IPS DF 4.7 (cell line): Measurements from ENCODE around the gene RMRP.
"Not testable (repeated sequence)": the region's sequence is repeated elsewhere in the genome, so short reads cannot be mapped to it uniquely, and the experiment has no call there.

Experiments
- DNase-seq: peaks from one replicate; pipeline ENCODE4 v3.0.0-alpha.2; 2013; ENCODE audit warnings: low spot score; ENCODE audit errors: extremely low read depth

The RMRP gene

GRCh38 chr9:35645736-35646135, 12.1 kb downstream of the RMRP start:
- DNase-seq = not testable (repeated sequence)

- no peak for DNase-seq
Observed at GRCh38 chr9:35643046-35643445, 14.8 kb downstream of the RMRP start.

DNA sequence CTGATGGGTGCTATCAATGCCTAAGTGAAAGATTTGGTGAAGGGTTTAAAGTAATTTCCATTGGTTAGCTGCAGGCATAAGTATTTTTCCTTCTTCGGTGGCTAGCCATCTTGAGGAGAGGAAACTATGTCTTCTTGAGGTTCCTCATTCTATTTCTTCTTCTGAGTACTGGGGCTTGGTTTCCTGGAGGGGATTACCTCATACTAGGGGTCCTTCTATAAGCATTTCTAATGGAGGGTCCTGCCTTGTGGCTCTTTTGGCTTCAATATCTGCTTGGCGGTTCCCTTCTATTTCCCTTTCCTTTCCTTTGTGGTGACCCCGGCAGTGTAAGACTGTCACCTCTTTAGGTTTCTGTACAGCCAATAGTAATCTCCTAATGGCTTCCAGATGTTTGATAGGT, 16.3 kb downstream of the RMRP start:
- DNase-seq = not testable (repeated sequence)

DNA sequence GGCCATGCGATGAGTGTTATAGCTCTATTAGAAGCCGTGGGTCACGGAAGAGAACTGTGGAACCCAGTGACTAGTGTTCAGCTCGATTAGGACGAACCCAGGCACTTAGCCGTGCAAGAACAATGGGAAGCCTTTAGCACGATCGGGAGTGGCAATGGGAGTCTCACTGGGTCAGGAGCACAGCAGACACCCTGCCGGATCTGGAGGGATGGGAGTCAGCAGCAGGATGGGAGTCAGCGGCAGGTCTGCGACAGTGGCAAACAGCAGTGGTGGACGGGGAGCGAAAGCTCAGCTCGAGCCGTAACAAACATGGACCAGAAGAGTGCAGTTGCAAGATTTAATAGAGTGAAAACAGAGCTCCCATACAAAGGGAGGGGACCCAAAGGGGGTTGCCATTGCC, 17.4 kb downstream of the RMRP start:
- DNase-seq = not testable (repeated sequence)

DNA sequence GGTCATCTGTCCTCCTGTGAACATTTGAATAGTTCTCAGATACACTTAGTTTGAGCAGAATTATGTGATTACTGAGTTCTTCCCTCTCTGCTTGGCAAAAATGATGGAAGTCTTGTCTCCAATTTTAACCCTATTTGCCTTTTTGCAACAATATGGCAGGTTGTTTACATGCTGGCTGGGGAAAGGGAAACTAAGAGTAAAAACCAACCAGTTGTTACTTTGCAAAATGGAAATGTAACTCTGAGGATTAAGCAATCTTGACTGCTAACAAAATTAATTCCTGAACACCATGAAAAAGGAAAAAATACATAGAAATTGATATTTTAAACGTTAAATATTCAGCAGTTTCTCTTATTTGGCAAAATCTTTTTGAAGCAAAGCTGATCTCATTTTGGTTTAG, 18.2 kb downstream of the RMRP start:
- no peak for DNase-seq

DNA sequence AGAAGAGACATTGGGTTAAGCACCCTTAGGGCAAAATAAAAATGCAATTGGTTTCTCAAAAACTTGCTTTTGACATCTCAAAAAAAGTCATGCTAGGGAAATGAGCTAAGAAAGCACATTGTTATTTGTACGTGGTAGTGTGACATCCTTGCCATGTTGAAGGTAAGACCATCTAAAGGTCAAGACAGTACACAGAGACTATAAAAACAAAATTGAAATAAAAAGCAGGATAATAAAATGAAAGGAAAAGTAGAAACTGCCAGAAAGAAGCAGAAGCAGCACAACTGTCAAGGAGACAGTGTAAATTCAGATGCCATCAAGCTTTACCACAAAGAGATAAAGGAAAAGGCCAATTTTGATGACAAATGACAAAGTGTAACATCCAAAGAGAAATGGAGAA, 18.6 kb downstream of the RMRP start:
- not testable (repeated sequence) for DNase-seq

DNA sequence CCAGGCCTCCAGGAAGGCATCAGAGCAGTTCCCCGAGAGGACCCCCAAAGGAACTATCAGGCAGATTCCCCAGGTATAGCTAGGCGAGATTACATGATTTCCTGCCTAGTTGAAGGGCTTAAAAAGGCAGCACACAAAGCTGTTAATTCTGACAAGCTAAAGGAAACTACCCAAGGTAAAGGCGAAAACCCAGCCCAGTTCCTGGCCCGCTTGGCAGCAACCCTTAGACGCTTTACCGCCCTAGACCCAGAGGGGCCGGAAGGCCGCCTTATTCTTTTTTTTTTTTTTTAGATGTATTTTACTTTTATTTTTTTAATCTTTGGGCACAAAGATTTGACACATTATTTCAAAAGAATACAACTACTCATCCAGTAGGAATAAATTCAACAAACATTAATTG, 19.1 kb downstream of the RMRP start:
- DNase-seq = not testable (repeated sequence)

- not testable (repeated sequence) for DNase-seq
Observed at GRCh38 chr9:35637427-35637955, 20.3 kb downstream of the RMRP start.

DNA sequence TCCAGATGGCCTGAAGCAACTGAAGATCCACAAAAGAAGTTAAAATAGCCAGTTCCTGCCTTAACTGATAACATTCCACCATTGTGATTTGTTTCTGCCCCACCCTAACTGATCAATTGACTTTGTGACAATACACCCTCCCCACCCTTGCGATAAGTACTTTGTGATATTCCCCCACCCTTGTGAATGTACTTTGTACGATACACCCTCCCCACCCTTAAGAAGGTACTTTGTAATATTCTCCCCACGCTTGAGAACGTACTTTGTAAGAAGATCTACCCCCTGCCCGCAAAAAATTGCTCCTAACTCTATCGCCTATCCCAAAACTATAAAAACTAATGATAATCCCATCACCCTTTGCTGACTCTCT, 21.0 kb downstream of the RMRP start:
- DNase-seq = not testable (repeated sequence)

DNA sequence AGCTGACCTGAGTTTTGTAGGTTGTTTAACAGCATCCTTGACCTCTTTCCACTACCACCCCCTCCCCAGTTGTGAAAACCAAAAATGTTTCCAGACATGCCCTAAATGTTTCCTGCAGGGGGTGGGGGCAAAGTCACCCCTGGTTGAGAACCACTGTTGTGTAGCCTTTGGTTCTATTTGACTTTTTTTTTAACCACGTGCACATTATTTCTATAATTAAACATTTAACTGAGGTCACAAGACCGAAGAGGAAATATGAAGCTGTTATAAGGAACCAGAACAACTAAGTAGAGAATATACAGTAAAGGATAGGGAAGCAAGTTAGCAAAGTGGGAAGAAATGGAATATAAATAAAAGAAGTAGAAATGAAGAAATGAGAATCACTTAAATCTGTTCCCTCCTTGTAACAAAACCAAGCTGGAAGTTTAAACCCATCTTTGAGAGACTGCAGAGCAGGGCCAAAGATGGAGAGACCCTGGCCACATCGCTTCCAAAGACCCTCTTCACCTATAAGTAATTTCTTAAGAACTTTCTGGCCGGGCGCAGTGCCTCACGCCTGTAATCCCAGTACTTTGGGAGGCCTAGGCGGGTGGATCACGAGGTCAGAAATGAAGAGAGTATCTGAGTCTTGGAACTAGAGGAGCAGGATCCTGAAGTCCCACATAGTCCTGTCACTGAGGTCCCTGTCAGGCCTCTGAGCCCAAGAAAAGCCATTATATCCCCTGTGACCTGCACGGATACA, 21.5 kb downstream of the RMRP start:
- DNase-seq = no peak

GRCh38 chr9:35635730-35636129, 22.1 kb downstream of the RMRP start:
- DNase-seq = no peak

DNA sequence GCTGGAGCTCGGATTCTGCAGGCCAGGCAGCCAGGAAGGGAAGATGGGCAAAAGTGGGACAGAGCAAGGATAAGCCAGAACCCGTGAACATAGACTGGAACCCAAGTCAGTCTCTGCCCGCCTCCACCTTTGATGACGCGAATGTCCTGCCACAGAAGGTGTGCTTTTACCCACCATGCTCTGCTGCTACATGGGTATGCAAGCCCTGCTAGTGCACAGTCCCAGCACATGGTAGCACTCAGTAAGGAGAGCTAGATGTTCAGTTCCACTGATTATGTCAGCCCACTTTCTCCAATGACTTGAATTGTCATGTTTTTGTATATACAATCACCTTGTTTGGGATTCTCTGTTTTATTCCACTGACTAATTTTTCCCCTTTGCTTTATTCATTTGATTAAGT, 28.2 kb downstream of the RMRP start:
- no peak for DNase-seq

- no peak for DNase-seq
Observed at GRCh38 chr9:35628389-35628991, 29.3 kb downstream of the RMRP start.

DNA sequence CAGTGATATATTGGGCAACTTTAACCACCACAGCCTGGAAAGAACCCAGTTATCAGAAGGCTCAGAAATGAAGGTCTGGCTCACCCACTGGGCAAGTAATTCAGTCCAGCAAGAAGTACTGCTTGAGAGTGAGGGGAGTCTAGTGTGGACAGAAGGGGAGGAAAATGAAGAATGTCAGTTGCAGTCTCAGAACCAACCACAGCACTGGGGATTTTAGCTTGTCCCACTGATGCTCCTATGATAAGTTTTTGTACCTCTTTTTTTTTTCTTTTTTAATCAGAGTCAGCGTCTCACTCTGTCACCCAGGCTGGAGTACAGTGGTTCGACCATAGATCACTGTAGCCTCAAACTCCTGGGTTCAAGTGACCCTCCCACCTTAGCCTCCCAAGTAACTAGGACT, 30.2 kb downstream of the RMRP start:
- DNase-seq = no peak

- DNase-seq = no peak
Observed at GRCh38 chr9:35619800-35620158, 38.0 kb downstream of the RMRP start.

DNA sequence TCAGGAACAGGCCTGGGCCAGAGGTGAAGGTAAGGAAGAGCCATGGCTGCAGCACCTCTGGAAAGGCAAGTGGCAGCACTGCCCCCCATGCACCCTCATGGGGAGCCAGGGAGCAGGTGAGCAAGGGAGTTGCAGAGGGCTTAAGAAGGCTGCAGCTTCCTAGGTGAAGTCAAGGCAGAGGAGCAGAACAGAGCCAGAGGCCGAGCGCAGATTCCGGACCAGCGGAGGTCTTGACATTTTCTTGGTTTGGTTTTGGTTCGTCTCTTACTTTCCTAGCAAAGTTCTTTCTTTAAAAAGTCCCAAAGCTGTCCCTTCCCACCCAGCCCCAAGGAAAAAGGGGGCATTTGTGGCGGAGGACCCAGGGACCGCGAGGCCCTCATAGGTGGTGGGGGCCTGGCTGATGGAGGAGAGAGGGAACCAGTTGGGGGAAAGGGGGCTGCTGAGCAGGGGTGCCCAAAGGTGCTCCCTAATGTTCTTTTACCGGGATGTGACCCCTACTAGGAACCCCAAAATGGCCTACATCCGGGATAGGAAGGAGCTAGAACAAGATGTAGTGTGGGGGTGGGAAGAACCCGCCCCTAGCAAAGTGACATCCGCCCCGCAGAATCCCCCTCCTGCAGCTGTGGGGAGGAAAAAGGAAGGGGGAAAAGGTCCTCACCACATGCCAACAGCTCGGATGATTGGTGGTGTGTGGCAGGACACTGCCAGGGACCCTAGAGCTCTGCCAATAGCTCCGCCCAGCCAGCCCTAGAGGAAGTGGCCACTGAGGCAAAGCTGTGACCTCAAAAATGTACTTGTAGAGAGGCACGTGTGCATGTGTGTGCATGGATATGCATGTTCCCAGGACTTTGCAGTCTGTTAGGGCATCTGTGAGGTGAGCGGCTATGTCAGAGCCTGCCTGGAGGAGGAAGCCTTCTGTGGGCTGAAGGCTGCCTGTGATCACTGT, 38.7 kb downstream of the RMRP start:
- no peak for DNase-seq

- no peak for DNase-seq
Observed at GRCh38 chr9:35618325-35618727, 39.5 kb downstream of the RMRP start, which contains the start of gene CD72. CD72 (minus strand) TSS chr9:35618413; CDS start chr9:35618303, 110 bp downstream.

GRCh38 chr9:35617548-35617947, 40.3 kb downstream of the RMRP start:
- DNase-seq = no peak

- DNase-seq = no peak
Observed at GRCh38 chr9:35616681-35617459, 40.9 kb downstream of the RMRP start.

- no peak for DNase-seq
Observed at GRCh38 chr9:35615981-35616680, 41.7 kb downstream of the RMRP start.
